ENCODE measurements around the gene INPP5D. TPM values are rescaled to one million over a fixed set of nuclear protein-coding genes. Genes with fewer than 3 reads are reported as not detected.

Gene INPP5D
- total and polyA plus RNA-seq, 2 donors, result 26.6 to 42.0 TPM

DNA sequence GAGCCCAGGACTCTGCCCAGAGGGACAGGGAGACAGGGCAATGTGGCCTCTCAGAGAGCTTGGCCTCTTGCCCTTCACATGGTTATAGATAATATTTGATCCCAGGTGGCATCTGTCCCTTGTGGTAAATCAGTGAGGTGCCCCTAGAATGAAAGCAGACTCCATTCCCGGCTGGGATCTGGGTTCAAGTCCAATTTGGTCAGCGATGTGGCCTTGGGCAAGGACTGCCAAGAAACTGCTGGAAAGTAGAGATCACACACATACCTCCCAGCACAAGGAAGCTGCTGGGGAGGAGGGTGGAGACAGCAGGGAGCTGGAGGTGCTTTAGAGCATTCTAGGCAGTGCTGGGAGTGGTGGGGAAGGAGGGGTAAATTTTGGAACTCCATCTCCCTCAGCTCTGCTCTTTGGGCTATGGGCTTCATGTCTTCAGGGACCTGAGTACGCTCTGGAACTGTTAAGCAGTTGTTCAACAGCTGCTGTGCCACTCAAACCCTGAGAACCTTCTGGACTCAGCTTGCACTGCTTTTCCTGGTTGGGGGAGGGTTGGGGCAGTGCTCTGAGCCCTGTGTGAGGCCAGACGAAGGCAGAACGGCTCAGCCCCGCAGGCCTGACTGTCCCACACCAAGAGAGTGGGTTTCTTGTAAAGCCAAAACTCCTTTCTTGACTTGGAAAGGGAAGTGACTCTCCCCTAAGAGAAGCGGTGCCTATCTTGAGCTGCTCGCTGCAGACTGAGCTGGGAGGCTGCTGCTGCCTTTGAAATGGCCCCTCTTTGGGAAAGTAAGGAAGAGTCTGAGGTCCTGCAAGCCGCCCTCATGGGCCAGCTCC lies 23.0 kb downstream of the INPP5D start:
- Histone ChIP-seq H3K4me1 (ENCODE audit: control insufficient read depth in 2 of 2, insufficient read depth in 2 of 2, low read length in 2 of 2) (peaks cover 59 to 78% of the 10 kb centered on the region in 2 donors), H3K4me3 (ENCODE audit: low read length in 2 of 2) (no peak overlapping the region), H3K27ac (ENCODE audit: low read depth in 1 of 2, low read length in 1 of 2) (peak overlapping the region; percentile 70 to 73), H3K27me3 (ENCODE audit: control insufficient read depth in 2 of 2, insufficient read depth in 1 of 2, low read length in 1 of 2) (no peaks in the 10 kb centered on the region), H3K9me3 (ENCODE audit: control insufficient read depth in 2 of 2, insufficient read depth in 1 of 2, low read length in 1 of 2) (peaks cover 0 to 9% of the 10 kb centered on the region in 2 donors), H3K36me3 (ENCODE audit: control insufficient read depth in 2 of 2, insufficient read depth in 2 of 2, low read length in 1 of 2) (peaks cover 6 to 16% of the 10 kb centered on the region in 2 donors)
- DNase-seq (ENCODE audit: low read depth in 6 of 9, low spot score in 9 of 9), result peak in 1 of 9 donors; percentile 40
- WGBS, result 53% methylated on average over 9 of the region's 9 CpGs

DNA sequence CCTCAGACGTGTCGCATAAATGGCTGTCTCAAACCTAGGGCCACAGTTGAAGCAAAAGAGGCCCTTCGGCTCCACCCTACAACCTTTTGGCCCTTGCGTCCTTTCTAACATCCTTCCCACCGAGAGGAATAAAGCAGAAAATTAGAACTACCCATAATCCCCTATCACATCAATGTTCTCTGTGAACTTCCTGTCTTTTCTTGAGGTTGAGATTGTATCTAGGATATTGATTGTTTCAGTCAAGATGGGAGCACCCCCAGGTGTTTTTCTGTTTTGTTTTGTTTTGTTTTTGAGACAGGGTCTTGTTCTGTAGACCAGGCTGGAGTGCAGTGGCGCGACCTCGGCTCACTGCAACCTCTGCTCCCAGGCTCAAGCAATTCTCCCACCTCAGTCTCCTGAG lies 23.6 kb downstream of the INPP5D start:
- peaks cover 10 to 23% of the 10 kb centered on the region in 2 donors for H3K36me3 ChIP-seq (ENCODE audit: control insufficient read depth in 2 of 2, insufficient read depth in 2 of 2, low read length in 1 of 2)
- peak overlapping the region; percentile 70 to 73 for H3K27ac ChIP-seq (ENCODE audit: low read depth in 1 of 2, low read length in 1 of 2)
- H3K4me3 ChIP-seq (ENCODE audit: low read length in 2 of 2), result no peak overlapping the region
- DNase-seq (ENCODE audit: low read depth in 6 of 9, low spot score in 9 of 9), result peak in 1 of 9 donors; percentile 65
- WGBS, result 54% methylated on average over 8 of the region's 8 CpGs
- no peaks in the 10 kb centered on the region for H3K27me3 ChIP-seq (ENCODE audit: control insufficient read depth in 2 of 2, insufficient read depth in 1 of 2, low read length in 1 of 2)
- peaks cover 59 to 73% of the 10 kb centered on the region in 2 donors for H3K4me1 ChIP-seq (ENCODE audit: control insufficient read depth in 2 of 2, insufficient read depth in 2 of 2, low read length in 2 of 2)
- H3K9me3 ChIP-seq (ENCODE audit: control insufficient read depth in 2 of 2, insufficient read depth in 1 of 2, low read length in 1 of 2), result peaks cover 0 to 11% of the 10 kb centered on the region in 2 donors

DNA sequence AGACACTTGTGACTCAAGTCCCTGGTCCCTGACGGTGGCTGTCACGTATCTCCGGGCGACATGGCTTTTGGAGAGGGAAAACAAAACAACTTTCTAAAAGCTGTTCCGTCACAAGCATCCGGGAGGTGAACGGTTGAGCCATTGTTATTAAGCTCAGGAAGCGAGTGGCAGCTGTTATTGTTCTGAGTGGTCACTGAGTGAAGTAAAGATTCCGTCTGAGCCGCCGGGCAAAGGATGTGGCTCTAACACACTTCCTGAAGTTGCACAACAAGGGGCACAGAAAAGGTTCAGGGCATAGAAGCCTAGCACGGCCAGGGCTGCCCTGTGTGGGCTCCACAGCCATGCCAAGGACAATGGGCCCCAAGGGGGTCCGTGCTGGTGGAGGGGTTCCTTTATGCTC lies 24.3 kb downstream of the INPP5D start:
- peak overlapping the region; percentile 67 to 70 for H3K27ac ChIP-seq (ENCODE audit: low read depth in 1 of 2, low read length in 1 of 2)
- no peak overlapping the region for H3K4me3 ChIP-seq (ENCODE audit: low read length in 2 of 2)
- WGBS, result 30% methylated on average over 13 of the region's 13 CpGs
- DNase-seq (ENCODE audit: low read depth in 6 of 9, low spot score in 9 of 9), result peak in 1 of 9 donors; percentile 65
- H3K36me3 ChIP-seq (ENCODE audit: control insufficient read depth in 2 of 2, insufficient read depth in 2 of 2, low read length in 1 of 2), result peaks cover 11 to 30% of the 10 kb centered on the region in 2 donors
- H3K4me1 ChIP-seq (ENCODE audit: control insufficient read depth in 2 of 2, insufficient read depth in 2 of 2, low read length in 2 of 2), result peaks cover 52 to 66% of the 10 kb centered on the region in 2 donors
- H3K9me3 ChIP-seq (ENCODE audit: control insufficient read depth in 2 of 2, insufficient read depth in 1 of 2, low read length in 1 of 2), result peaks cover 0 to 9% of the 10 kb centered on the region in 2 donors
- no peaks in the 10 kb centered on the region for H3K27me3 ChIP-seq (ENCODE audit: control insufficient read depth in 2 of 2, insufficient read depth in 1 of 2, low read length in 1 of 2)

DNA sequence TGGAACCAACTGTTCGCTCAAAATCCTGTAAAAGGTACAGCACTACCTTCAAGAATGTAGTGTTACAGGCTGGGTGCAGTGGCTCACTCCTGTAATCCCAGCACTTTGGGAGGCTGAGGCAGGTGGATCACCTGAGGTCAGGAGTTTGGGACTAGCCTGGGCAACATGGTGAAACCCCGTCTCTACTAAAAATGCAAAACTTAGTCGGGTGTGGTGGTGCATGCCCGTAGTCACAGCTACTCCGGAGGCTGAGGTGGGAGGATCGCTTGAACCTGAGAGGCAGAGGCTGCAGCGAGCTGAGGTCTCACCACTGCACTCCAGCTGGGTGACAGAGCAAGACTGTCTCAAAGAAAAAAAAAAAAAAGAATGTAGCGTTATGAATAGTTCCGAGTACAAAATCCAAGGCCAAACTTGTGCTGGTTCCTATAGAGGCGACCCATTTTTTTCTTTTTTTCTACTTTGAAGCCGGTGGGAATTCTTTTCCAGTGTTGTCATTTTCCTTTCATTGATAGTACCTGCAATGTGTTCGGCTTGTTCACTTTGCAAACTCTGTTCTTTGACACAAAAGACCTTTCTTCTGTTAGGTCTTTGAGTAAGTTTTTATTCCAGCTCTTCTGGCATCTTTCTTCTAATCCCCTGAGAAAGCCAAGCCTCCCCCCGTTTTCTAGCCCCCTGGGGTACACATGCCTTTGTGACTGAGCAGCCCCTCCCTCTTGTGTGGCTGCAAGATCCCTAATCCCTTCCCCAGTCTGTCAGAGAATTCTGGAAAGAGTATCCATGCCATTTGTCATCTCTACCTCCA lies 25.1 kb downstream of the INPP5D start:
- peaks cover 44 to 59% of the 10 kb centered on the region in 2 donors for H3K4me1 ChIP-seq (ENCODE audit: control insufficient read depth in 2 of 2, insufficient read depth in 2 of 2, low read length in 2 of 2)
- no peak for DNase-seq (ENCODE audit: low read depth in 6 of 9, low spot score in 9 of 9)
- WGBS, result 90% methylated on average over 13 of the region's 13 CpGs
- H3K36me3 ChIP-seq (ENCODE audit: control insufficient read depth in 2 of 2, insufficient read depth in 2 of 2, low read length in 1 of 2), result peaks cover 11 to 31% of the 10 kb centered on the region in 2 donors
- peaks cover 0 to 9% of the 10 kb centered on the region in 2 donors for H3K9me3 ChIP-seq (ENCODE audit: control insufficient read depth in 2 of 2, insufficient read depth in 1 of 2, low read length in 1 of 2)
- H3K27me3 ChIP-seq (ENCODE audit: control insufficient read depth in 2 of 2, insufficient read depth in 1 of 2, low read length in 1 of 2), result no peaks in the 10 kb centered on the region
- no peak overlapping the region for H3K4me3 ChIP-seq (ENCODE audit: low read length in 2 of 2)
- H3K27ac ChIP-seq (ENCODE audit: low read depth in 1 of 2, low read length in 1 of 2), result peak overlapping the region; percentile 4 to 53

DNA sequence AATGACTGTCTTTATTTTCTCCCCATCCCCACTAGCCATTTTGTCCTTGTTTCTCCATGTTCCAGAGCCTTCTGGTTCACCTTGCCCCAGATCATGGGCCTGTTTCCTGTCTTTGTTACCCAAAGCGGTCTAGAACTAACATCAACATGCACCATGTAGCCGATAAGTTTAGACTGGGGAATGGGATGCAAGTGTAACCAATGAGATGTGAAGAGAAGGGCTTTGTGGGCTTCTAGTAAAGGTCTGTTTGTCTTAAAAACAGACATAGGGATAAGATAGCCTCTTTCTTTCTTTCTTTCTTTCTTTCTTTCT lies 25.7 kb downstream of the INPP5D start:
- H3K4me1 ChIP-seq (ENCODE audit: control insufficient read depth in 2 of 2, insufficient read depth in 2 of 2, low read length in 2 of 2), result peaks cover 39 to 53% of the 10 kb centered on the region in 2 donors
- no peak overlapping the region for H3K4me3 ChIP-seq (ENCODE audit: low read length in 2 of 2)
- peak overlapping the region; percentile 4 to 48 for H3K27ac ChIP-seq (ENCODE audit: low read depth in 1 of 2, low read length in 1 of 2)
- H3K27me3 ChIP-seq (ENCODE audit: control insufficient read depth in 2 of 2, insufficient read depth in 1 of 2, low read length in 1 of 2), result no peaks in the 10 kb centered on the region
- no peak for DNase-seq (ENCODE audit: low read depth in 6 of 9, low spot score in 9 of 9)
- peaks cover 12 to 31% of the 10 kb centered on the region in 2 donors for H3K36me3 ChIP-seq (ENCODE audit: control insufficient read depth in 2 of 2, insufficient read depth in 2 of 2, low read length in 1 of 2)
- WGBS, result 97% methylated on average over 2 of the region's 2 CpGs
- H3K9me3 ChIP-seq (ENCODE audit: control insufficient read depth in 2 of 2, insufficient read depth in 1 of 2, low read length in 1 of 2), result peaks cover 0 to 7% of the 10 kb centered on the region in 2 donors

DNA sequence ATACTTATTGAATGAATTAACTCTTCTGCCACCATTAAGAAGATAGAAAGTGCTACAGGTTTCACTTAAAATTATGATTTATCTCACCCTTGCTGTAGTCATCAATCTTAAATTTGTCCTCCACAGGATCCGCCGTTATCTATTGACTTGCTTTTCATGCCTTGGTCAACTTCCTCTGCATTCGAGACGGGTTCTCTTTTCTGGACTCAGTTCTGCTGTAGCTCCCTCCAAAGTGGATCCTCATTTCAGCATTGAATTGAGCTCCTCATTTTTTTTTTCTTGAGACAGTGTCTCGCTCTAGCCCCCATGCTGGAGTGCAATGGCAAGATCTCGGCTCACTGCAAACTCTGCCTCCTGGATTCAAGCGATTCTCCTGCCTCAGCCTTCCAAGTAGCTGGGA lies 27.6 kb downstream of the INPP5D start:
- Histone ChIP-seq H3K4me1 (ENCODE audit: control insufficient read depth in 2 of 2, insufficient read depth in 2 of 2, low read length in 2 of 2) (peaks cover 19 to 40% of the 10 kb centered on the region in 2 donors), H3K27me3 (ENCODE audit: control insufficient read depth in 2 of 2, insufficient read depth in 1 of 2, low read length in 1 of 2) (no peaks in the 10 kb centered on the region), H3K36me3 (ENCODE audit: control insufficient read depth in 2 of 2, insufficient read depth in 2 of 2, low read length in 1 of 2) (peaks cover 26 to 37% of the 10 kb centered on the region in 2 donors), H3K9me3 (ENCODE audit: control insufficient read depth in 2 of 2, insufficient read depth in 1 of 2, low read length in 1 of 2) (peaks cover 0 to 3% of the 10 kb centered on the region in 2 donors), H3K4me3 (ENCODE audit: low read length in 2 of 2) (no peak overlapping the region), H3K27ac (ENCODE audit: low read depth in 1 of 2, low read length in 1 of 2) (no peak overlapping the region)
- DNase-seq (ENCODE audit: low read depth in 6 of 9, low spot score in 9 of 9), result no peak
- WGBS, result 96% methylated on average over 7 of the region's 7 CpGs

DNA sequence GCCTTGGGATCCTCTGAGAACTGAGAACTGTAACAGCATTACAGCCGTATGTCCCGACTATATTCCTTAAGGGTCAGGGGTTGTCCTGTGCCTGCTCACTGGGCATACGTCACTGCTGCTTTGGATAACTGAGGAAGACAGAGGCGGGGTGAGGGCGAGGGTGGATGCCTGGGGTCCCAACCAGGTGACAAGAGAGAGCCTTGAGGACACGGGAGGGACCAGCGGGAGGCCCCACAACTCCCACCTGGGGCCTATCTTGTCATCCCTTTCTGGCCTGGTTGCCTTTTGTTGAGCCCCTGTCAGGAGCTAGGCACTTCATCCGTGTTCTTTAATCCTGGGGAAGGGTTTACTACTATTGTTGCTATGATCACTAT lies 28.8 kb downstream of the INPP5D start:
- Histone ChIP-seq H3K4me3 (ENCODE audit: low read length in 2 of 2) (no peak overlapping the region), H3K27ac (ENCODE audit: low read depth in 1 of 2, low read length in 1 of 2) (no peak overlapping the region), H3K36me3 (ENCODE audit: control insufficient read depth in 2 of 2, insufficient read depth in 2 of 2, low read length in 1 of 2) (peaks cover 26 to 42% of the 10 kb centered on the region in 2 donors), H3K4me1 (ENCODE audit: control insufficient read depth in 2 of 2, insufficient read depth in 2 of 2, low read length in 2 of 2) (peaks cover 10 to 32% of the 10 kb centered on the region in 2 donors), H3K9me3 (ENCODE audit: control insufficient read depth in 2 of 2, insufficient read depth in 1 of 2, low read length in 1 of 2) (peaks cover 0 to 3% of the 10 kb centered on the region in 2 donors), H3K27me3 (ENCODE audit: control insufficient read depth in 2 of 2, insufficient read depth in 1 of 2, low read length in 1 of 2) (no peaks in the 10 kb centered on the region)
- DNase-seq (ENCODE audit: low read depth in 6 of 9, low spot score in 9 of 9), result no peak
- 97% methylated on average over 8 of the region's 8 CpGs for WGBS

DNA sequence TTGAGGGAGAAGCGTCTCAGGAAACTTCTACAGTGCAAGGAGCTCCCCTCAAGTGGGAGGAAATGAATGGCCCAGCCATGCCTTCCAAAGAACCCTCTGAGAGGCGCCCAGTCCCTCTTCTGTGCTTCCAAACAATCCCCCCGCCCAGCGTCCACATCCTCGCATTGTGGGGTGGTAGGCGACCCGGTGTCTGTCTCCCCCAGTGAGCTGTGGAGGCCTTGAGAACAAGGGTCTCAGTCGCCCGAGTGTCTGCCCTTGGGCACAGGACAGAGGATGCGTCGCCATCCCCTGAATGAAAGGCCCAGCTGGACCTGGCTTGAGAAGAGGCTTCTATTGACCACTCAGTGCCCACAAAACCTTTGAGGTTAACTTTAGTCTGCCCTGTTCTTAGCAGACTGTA lies 29.7 kb downstream of the INPP5D start:
- Histone ChIP-seq H3K9me3 (ENCODE audit: control insufficient read depth in 2 of 2, insufficient read depth in 1 of 2, low read length in 1 of 2) (peaks cover 0 to 3% of the 10 kb centered on the region in 2 donors), H3K27ac (ENCODE audit: low read depth in 1 of 2, low read length in 1 of 2) (peak overlapping the region in 1 of 2 donors; percentile 18), H3K4me1 (ENCODE audit: control insufficient read depth in 2 of 2, insufficient read depth in 2 of 2, low read length in 2 of 2) (peaks cover under 1 to 23% of the 10 kb centered on the region in 2 donors), H3K4me3 (ENCODE audit: low read length in 2 of 2) (no peak overlapping the region), H3K36me3 (ENCODE audit: control insufficient read depth in 2 of 2, insufficient read depth in 2 of 2, low read length in 1 of 2) (peaks cover 22 to 40% of the 10 kb centered on the region in 2 donors), H3K27me3 (ENCODE audit: control insufficient read depth in 2 of 2, insufficient read depth in 1 of 2, low read length in 1 of 2) (no peaks in the 10 kb centered on the region)
- WGBS, result 96% methylated on average over 11 of the region's 11 CpGs
- DNase-seq (ENCODE audit: low read depth in 6 of 9, low spot score in 9 of 9), result no peak

DNA sequence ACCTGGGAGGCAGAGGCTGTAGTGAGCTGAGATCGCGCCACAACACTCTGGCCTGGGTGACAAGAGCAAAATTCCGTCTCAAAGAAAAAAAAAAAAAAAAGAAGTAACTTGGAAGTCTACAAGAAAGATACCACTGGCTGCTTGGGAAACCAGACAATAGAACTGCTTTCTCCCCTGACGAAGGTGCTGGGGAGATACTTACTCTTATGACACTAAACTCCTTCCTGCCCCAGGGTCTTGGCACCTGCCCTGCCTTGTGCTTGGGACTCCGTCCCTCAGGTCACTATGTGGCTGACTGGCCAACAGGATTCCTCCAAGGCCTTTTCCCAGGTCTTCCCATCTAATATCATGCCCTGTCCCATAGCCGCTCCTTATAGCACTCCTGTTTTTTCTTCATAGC lies 30.7 kb downstream of the INPP5D start:
- peaks cover 0 to 12% of the 10 kb centered on the region in 2 donors for H3K4me1 ChIP-seq (ENCODE audit: control insufficient read depth in 2 of 2, insufficient read depth in 2 of 2, low read length in 2 of 2)
- peaks cover 0 to 3% of the 10 kb centered on the region in 2 donors for H3K9me3 ChIP-seq (ENCODE audit: control insufficient read depth in 2 of 2, insufficient read depth in 1 of 2, low read length in 1 of 2)
- no peak for DNase-seq (ENCODE audit: low read depth in 6 of 9, low spot score in 9 of 9)
- H3K4me3 ChIP-seq (ENCODE audit: low read length in 2 of 2), result no peak overlapping the region
- H3K27me3 ChIP-seq (ENCODE audit: control insufficient read depth in 2 of 2, insufficient read depth in 1 of 2, low read length in 1 of 2), result no peaks in the 10 kb centered on the region
- peaks cover 22 to 34% of the 10 kb centered on the region in 2 donors for H3K36me3 ChIP-seq (ENCODE audit: control insufficient read depth in 2 of 2, insufficient read depth in 2 of 2, low read length in 1 of 2)
- no peak overlapping the region for H3K27ac ChIP-seq (ENCODE audit: low read depth in 1 of 2, low read length in 1 of 2)
- 96% methylated on average over 6 of the region's 6 CpGs for WGBS
